GM19025 (cell line): ENCODE measurements around the gene PCBP4.
"Not testable (repeated sequence)": the region's sequence is repeated elsewhere in the genome, so short reads cannot be mapped to it uniquely, and the experiment has no call there.

Experiments
- ATAC-seq: cut with Tn5 transposase; IDR thresholded peaks from one replicate; pipeline ENCODE4 v1.9.1; 2021; ENCODE audit warnings: mild to moderate bottlenecking, low read depth, moderate library complexity; ENCODE audit not compliant: unreplicated experiment

The PCBP4 gene

GRCh38 chr3:51995346-51996163 is 28.3 kb upstream of the PCBP4 start, which contains the start of gene RPL29:
Gene RPL29, minus strand, starts transcription at chr3:51995895. Its CDS starts 434 bp downstream, at chr3:51995461.
- ATAC-seq, result peak; percentile 90

GRCh38 chr3:51994530-51994929 is 27.3 kb upstream of the PCBP4 start:
- no peak for ATAC-seq

GRCh38 chr3:51993657-51994056 is 26.4 kb upstream of the PCBP4 start:
- ATAC-seq, result not testable (repeated sequence)

GRCh38 chr3:51992017-51992682 is 24.9 kb upstream of the PCBP4 start:
- ATAC-seq, result no peak

GRCh38 chr3:51990501-51990971 is 23.3 kb upstream of the PCBP4 start:
- not testable (repeated sequence) for ATAC-seq

GRCh38 chr3:51988286-51989146 is 21.3 kb upstream of the PCBP4 start:
- no peak for ATAC-seq

- ATAC-seq, result no peak
Observed at GRCh38 chr3:51987568-51987967, 20.3 kb upstream of the PCBP4 start.

GRCh38 chr3:51986010-51986947 is 19.0 kb upstream of the PCBP4 start:
- no peak for ATAC-seq

GRCh38 chr3:51985063-51985462 is 17.8 kb upstream of the PCBP4 start:
- no peak for ATAC-seq

- no peak for ATAC-seq
Observed at GRCh38 chr3:51984269-51984647, 17.0 kb upstream of the PCBP4 start.

GRCh38 chr3:51983578-51984268 is 16.5 kb upstream of the PCBP4 start:
- no peak for ATAC-seq

- peak; percentile 77 for ATAC-seq
Observed at GRCh38 chr3:51982838-51983577, 15.8 kb upstream of the PCBP4 start, which contains the start of gene ACY1. Gene ACY1, plus strand, starts transcription at chr3:51983535. Its CDS starts 530 bp downstream, at chr3:51984065.

GRCh38 chr3:51982352-51982837 is 15.1 kb upstream of the PCBP4 start:
- ATAC-seq, result peak; percentile 35

GRCh38 chr3:51980253-51980652 is 13.0 kb upstream of the PCBP4 start:
- no peak for ATAC-seq

GRCh38 chr3:51978143-51978502 is 10.9 kb upstream of the PCBP4 start:
- no peak for ATAC-seq

- no peak for ATAC-seq
Observed at GRCh38 chr3:51977446-51978142, 10.3 kb upstream of the PCBP4 start.

- ATAC-seq, result no peak
Observed at GRCh38 chr3:51975852-51976549, 8.7 kb upstream of the PCBP4 start.
